ENCODE data around the gene DPH3. TPM values are rescaled to one million over a fixed set of nuclear protein-coding genes. Genes with fewer than 3 reads are reported as not detected.

DPH3 gene
- total RNA-seq, 1 donor from 2014 or later, result 9.7 TPM

DNA sequence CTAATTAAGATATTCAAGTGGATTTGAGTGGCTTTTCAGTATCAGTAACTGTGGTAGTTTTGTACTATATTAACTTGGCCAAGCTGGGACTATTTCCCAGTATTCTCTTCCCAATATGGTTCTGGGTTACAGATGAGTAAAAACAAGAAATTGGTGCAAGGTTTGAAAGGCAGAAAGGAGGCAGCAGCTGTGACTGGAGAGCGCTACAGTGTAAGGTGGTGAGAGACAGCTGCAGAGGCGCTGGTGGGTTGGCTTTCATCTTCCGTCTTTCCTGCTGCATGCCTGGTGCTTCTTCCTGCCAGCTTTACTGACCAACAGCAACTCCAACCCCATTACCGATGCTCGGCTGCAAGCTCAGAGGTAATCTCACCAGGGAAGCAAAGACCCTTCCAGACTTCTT lies 9.8 kb downstream of the DPH3 start:
- DNase-seq, result no peak

DNA sequence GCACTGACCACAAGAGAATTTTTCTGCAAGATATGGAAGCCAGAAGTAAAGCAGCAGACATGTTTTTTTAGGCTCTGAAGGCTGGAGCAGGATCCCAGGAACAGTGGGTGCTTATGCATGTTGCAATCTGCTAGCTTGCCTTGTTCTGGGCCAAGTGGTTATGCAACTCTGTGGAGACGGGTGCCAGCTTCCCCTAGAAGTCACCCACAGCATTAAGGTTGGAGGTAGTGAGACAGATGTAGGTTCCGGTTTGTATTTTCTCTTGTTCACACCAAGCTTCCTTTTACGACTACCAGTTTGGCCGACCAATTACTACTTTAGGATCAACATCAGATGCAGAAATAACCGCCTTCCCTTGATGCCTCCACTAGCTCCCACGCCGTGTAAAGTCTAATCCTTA lies 11.1 kb downstream of the DPH3 start:
- DNase-seq, result no peak

DNA sequence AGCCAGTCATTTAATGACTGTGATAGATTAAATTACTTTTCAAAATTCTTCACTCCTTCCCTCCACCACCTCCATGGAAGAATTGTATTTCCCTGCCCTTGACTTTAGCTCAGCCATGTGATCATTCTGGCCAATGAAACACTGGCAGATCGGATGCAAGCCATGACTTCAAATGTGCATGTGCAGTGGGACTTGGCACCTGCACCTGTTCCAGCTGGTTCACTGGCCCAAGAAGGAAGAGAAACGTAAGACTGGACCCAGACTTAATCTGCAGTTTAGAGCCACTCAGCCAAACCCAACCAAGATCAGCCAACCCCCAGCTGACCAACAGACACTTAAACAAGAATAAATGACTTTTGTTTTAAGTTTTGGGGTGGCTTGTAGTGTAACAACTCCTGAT lies 11.8 kb downstream of the DPH3 start:
- no peak for DNase-seq

DNA sequence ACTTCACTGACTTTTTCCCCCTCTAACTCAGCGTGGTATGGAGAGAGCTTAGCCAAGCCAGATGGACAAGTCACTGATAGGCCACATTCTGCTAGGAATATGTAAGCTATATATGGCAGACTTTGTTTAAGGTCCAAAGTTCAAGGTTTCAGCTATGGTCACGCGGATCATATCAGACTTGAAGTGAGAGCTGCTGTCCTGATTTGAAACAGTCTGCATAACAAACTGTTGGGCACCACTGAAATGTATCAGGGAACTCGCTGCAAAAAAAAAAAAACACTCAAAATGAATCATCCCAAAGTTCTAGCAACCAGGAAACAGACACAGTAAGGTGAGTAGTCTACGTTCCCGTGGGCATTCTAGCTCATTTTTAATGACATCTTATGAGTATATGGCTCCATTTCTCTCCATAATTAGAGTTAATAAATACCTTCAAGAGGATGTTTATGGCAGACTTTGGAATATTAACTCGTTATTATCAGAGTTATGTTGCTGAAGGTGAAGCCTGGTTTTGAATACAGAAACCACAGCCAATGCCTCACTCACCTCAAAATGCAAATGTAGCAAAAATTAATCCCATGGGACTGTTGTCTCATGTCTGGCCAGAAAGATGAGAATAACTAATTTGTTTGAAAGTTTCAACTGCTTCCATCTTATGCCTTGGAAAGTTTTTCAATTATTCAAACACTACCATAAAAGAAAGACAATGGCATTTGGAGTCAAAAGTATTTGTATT lies 12.3 kb downstream of the DPH3 start:
- no peak for DNase-seq

DNA sequence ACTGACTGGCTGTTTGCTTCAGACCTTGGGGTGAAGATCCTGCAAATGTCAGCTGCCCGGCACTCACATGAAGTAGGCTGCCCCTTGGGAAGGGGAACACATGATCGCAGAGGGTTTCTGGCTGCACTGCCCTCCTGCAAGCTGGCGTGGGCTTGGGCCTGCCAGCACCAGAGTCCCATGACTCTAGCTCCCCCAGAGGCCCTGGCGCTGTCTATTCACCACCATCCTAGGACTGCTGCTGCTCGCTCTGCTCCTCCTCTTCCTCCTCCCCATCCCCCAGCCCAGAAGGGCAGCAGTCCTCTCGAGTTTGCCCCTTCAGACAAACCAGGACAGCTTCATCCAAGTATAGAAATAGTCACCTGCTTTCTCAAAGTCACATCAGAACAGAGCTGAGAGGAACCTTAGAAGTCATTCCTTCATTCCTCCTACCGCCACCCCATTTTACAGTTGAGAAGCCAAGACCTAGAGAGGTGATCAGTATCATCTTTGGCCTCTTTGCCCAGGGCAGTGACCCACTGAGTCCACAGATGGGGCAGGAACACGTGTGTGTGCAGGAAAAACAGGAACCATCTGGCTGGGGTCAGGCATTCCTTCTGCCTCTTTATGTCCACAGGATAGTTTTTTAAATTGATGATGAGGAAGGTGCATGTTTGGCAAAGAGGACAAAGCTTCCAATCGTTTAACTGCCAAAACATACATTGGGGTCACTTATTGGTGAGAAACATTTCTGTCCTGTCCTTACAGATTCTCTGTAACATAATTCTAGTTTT lies 13.2 kb downstream of the DPH3 start:
- DNase-seq, result no peak

DNA sequence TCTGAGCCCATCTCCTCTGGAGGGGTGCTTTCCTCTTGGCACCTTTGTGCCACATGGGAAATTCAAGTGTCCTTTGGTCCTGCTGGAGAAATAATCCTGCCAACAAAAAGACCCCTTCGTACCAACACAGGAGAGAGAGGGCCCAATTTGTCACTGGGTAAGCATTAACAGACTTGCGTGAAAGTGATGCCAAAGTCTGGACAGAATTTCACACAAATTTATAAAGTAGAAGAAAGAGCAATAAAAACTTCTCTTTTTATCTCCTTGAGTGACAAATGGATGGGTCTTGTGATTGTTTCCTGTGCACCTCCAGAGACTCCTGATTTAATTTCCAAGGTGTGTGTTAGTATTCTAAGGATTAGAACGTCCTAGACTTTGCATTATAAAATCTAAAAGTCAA lies 14.9 kb downstream of the DPH3 start:
- DNase-seq, result no peak

DNA sequence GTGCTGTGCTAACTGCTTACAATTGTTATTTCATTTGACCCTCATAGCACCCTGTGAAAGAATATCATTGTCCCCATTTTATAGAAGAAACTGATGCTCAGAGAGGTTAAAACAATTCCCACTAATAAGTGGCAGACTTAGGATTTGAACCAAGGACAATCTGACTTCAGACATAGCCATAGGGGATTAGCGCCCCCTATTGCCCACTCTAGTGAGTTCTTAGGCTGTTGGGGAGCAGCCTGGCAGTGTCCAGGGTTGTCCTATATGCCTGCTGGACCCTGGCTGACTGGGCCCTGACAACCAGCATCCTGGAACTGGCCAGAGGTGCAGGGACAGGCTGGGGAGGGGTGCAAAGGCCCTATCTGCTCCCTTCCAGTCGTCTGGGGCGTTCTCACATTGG lies 15.4 kb downstream of the DPH3 start:
- no peak for DNase-seq

DNA sequence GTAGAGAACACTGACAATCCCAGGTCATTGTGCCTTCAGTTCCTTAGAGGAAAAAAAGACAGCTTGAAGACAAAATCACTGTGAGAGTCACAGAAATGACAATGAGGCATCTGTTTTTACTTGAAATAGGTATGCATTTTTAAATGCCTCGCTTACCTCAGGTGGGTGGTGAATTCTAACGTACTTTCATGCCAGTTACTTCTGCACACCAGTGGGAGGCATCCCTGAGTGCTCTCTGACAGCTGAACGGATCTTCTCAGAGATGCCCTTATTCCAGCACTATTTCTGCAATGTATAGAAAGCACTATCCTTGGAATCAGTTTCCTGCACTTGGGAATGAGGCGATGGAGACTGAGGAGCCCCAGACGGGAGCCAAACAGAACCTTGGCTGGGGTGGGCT lies 16.2 kb downstream of the DPH3 start:
- no peak for DNase-seq

DNA sequence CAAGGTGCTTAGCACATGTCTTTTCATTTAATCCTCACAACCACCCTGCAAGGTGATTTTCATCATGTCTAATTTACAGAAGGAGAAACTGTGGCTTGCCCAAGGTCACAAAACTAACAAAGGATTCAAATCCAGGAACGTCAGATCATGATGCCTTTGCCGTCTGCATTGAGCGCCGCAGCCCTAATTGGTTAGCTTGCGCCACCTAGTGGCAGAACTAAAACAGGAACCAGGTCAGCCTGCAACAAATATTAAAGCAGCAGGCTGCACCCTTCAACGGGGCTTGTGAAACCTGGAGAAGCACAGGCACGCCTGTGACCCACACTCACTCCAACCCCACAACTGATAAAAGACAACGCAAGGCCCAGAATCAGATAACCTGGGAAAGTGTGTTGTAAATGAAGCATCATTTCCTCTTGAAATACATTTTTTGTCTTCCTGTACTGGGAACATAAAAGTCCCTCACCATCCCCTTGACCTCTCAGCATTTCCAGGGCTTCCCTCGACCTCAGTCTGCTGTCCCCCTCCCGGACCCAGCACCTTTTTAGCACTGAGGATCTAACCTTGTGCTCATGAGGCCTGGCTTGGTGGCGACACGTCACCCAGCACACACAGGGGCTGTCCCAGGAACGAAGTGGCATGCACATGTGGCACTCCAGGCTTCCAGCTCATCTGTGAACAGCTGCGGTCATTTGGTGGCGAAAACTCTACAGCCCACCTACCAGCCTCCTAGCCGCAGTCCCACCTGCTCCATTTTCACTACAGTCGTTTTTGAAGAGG lies 17.3 kb downstream of the DPH3 start:
- peak; percentile 78 for DNase-seq

DNA sequence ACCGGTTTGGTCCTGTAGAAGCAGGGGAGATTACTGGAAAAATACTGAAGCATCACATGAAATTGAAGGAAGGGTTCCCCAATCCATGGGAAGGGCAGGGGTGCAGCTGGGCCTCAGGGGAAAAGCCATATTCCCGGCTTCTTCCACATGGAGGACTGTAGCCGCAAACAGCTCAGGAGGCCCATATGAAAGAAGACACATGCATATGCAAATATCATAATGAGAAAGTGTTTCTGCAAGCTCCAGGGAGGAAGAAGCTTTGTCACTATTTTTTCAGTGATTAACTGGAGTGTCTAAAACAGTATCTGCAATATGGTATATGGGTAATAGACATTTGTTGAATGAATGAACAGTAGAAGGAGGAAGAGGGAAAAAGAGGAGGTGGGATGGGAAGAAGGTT lies 19.1 kb downstream of the DPH3 start:
- no peak for DNase-seq

DNA sequence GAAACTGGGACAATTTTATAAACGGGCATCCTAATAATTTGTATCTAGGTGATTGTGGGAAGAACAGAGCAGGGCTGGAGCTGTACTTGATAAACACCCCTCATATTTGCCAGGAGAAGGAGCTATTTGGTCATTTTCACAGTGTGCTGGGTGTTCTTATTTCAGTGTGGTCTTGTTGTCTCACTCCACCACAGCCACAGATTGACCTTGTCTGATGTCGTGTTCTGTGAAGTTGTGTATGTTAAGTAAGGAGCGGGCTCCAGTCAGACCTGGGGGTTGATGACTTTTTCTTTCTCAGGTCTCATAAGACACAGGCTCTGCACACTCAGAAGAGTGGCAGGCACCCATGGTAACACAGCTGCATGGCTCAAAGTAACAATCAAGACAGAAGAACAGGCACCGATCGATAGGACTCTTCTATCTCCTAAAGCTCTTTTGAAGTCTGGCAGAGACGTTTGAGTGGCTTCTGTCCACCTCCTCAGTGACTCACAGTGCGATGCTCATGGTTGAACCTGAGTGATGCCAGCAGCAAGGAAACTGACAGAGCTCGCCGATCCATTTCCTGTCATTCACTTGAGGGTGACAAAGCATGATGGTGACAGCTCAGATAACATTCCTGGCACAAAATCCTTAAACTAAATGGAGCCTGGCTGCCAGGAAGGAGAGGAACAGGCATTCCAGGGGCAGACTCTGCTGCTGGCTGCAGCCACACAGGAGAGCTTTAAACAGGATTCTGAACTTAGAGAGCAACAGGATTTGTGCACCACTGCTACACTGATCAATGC lies 20.8 kb downstream of the DPH3 start:
- DNase-seq, result no peak

DNA sequence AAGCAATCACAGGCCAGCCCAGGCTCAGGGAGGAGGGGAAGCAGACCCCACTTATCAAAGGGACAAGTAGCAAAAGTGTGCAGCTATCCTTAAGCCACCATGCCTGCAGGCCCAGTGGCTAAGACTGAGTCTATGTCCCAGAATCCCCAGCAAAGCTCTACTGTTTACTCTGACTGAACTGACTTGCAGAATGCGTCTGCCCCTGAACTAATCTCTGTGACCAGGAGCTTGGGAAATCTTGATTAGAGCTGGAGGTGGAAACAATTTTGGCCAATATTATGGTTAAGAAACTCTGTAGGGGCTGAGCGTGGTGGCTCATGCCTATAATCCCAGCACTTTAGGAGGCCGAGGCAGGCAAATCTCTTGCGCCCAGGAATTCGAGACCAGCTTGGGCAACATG lies 22.6 kb downstream of the DPH3 start:
- DNase-seq, result no peak

DNA sequence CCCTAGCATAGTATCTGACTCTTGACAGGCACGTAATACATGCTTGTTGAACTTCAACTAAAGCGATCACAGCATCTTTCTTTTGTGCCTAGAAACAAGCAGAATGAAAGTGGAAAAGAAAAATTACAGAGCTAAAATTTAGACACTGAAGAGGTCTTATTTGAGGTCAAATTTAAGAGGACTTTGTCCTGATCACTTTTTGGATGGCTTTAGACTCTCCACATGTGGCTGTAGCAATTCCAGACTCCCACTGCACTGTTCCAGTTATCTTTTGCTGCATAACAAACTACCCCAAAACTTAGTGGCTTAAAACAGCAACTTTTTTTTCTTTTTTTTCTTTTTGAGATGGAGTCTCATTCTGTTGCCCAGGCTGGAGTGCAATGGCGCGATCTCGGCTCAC lies 23.5 kb downstream of the DPH3 start:
- DNase-seq, result no peak

DNA sequence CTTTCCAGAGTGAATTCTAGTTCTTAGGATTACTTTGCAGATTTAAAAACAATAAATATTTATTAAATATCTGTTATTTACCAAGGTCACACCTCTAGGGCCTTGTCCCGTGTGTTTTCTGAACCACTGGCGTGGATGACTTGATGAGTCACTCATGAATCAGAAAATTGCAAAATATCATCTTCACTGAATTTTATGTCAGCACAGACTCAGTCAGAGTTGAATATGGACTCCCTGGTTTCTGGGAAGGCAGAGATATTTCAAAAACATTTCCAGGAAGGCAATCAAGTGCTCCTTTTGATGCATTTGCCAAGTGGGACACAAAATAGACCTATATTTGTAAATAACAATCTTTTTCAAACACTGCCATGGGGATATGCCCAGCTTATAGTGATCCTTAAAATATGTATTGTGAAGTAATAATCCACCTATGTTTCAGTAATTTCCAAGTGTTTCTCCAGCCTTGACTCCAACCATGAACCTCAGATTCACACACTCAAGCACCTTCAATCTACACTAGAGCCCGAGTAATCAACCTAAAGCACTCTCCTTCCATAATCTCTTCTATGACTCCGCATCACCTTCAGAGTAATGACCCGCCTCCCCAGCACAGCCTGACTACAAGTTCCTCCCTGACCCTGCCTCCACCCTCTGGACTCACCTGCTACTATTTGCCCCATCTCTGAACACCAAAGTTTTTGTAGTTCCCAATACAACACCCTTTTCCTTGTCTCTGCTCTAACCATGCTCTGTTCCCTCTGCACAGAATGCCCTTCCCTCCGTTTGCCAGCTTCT lies 24.3 kb downstream of the DPH3 start:
- no peak for DNase-seq

DNA sequence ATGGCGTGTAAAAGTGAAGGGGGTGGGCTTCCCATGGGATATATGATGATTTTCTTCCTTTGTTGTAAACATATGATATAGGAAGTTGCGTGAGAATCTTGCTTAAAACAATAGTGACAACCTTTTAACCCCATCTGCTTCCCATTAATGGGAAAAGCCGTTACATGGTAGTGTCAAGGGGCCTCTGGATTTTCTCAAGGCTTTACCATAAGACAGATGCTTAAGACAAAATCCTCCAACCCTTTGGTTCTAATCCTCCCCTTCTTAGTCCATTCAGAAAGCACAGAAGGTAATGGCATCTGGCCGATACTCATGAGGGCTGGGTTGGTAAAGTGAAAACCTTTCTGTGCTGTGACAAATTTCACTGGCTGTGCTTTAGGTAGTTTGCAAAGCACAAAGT lies 25.0 kb downstream of the DPH3 start:
- peak; percentile 59 for DNase-seq

DNA sequence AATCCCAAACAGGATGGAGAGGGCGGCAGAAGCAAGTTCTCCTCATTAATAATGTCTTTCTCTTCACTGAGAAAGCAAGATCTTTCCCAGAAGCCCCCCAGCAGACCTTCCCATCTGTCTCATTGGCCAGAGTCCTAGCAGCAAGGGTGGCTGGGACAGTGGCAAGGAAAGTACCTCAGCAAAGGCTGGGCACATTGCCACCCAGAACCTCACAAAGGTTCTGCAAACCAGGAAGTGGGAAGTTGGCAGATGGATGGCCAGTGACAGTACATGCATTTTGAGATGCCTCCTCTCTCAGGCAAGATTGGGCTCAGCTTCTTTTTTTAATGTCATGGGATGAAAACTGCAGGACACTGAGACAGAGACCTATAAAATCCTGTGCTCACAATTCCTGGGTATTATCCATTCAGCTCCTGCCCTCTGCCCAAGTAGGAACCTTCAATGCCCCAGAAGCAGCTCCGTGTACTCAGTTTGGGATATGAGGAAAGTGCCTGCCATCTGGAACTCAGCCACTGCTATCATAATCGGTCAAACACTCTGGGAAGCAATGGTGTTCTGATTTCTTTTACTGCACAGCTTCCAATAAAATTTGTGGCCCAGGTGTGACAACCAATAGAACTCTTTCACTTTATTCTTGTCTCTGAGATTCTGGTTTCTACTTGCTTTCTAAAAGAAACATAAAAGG lies 25.5 kb downstream of the DPH3 start:
- DNase-seq, result no peak

DNA sequence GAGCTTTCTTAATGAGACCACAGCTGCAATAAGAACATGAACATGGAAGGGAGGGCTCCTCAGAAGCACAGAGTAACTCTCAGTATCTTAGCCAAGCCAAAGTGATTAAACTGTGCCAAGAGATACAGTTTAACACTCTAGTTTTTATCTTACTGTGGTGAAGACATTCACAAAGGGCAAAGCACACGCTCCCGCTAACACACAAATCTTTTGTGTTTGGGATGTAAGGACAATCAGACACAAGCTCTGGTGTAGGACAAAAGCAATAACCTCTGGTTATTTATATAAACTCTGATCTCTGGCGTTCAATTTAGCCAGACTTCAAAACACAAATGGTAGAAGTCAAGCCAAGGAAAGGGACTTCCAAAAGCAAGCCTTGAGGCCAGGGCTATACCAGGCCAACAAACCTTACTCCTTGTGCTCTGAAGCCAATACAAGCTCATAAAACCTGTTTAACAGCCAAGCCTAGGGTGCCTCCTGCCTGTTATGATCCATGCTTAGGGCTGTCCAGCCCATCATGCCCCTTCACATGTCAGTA lies 27.8 kb downstream of the DPH3 start:
- no peak for DNase-seq

DNA sequence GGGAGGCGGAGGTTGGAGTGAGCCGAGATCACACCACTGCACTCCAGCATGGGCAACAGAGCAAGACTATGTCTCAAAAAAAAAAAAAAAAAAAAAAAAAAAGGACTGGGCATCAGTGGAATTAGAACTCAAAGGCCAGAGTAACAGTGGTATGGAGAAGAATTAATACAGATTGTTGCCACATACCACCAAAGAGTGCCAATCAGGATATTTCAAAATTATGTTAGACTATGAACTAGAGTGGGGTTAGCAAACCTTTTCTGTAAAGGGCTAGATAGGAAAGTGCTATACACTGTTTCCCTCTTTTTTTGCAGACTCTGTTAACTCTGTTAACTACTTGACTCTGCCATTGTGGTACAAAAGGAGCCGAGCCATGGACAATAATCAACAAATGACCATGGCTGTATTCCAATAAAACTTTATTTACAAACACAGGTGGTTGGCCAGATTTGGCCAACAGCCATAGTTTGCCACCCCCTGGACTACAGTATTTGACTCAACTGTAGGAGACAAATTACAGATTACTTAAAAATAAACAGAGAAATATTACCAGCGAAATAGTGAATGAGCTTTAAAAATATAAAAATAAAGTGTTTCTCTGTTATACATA lies 28.6 kb downstream of the DPH3 start:
- DNase-seq, result no peak

DNA sequence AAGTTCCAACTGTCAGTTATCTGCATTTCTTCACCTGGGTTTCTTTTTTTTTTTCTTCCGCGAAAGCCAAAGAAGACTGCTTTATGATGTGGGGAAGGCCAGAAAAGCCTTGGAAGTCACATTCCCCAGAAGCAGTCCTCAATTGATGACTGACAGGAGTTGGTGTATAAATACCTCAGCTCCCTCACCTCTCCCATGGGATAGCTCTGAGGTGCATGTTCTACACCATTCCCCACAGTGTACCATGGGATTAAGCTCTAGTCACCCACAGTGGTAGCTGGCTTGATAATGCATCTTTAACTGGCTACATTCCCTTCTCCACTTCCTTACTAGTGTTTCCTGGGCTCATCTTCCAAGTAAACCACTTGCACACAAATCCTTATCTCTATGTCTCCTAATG lies 30.5 kb downstream of the DPH3 start:
- no peak for DNase-seq

DNA sequence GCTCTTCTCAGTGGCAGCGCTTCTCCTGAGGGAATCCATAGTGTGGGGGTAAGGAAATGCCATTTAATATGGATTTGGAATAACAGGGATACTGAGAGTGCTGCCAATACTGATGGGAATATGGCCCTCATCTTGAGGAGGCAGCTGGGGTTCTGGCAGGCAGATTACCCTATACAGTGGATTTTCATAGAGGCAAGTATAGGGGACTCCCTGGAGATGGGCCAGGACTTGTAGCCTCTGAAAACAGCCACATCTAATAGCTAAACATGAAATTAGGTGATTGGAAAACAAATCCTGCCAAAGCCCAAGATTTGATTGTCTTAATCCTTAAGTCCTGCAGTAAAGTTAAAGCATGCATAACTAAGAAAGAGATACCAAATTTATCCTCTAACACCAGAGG lies 30.9 kb downstream of the DPH3 start:
- no peak for DNase-seq

All from skin of body (tissue), 2 donors.